PC-3 (cell line): ENCODE data around the gene ZNF780B. TPM values are rescaled to one million over a fixed set of nuclear protein-coding genes. Genes with fewer than 3 reads are reported as not detected.

Experiments
- ATAC-seq: fragments of 200-7000 bp; cut with Tn5 transposase; 2 replicates; pipeline ENCODE4 v1.9.1; 2020; ENCODE audit warnings: mild to moderate bottlenecking, moderate library complexity
- Bru-seq: library from RNA; stranded (reverse); fragments of 400-500 nt; gene quantifications from one replicate; lab custom pipeline; 2021; lab: Mats Ljungman, UMichigan
- BruChase-seq, 2 experiments: library from RNA; stranded (reverse); fragments of 400-500 nt; gene quantifications; one replicate each; lab custom pipeline; 2021; lab: Mats Ljungman, UMichigan
- BruUV-seq: library from RNA; stranded (reverse); fragments of 400-500 nt; replicated peaks from 2 replicates; lab custom pipeline; 2021; lab: Mats Ljungman, UMichigan
- CTCF ChIA-PET: fragments of 300-600 bp; sonication (Branson Sonifier 250); formaldehyde crosslinking; loops from one replicate; lab custom pipeline; 2022; ENCODE audit warnings: antibody characterized with exemption; lab: Charles Lee
- POLR2A ChIA-PET: fragments of 300-600 bp; sonication (Branson Sonifier 250); formaldehyde crosslinking; loops from one replicate; lab custom pipeline; 2022; ENCODE audit warnings: antibody characterized with exemption; ENCODE audit not compliant: unreplicated experiment; lab: Charles Lee
- DNase-seq: peaks from one replicate; pipeline ENCODE4 v3.0.0-alpha.2; 2015
- H2AFZ ChIP-seq: fragments of 300-600 bp; sonication (generic); 2 replicates; pipeline ENCODE4 v1.6.0; 2016; ENCODE audit warnings: antibody characterized with exemption, low read length
- H3F3A ChIP-seq: fragments of 300-600 bp; sonication (generic); one replicate; pipeline ENCODE4 v1.6.0; 2017; ENCODE audit warnings: antibody characterized with exemption, low read length, control low read depth, mild to moderate bottlenecking; ENCODE audit not compliant: unreplicated experiment
- H3K27ac ChIP-seq: fragments of 300-600 bp; sonication (generic); 2 replicates; pipeline ENCODE4 v1.5.1; 2016; ENCODE audit warnings: mild to moderate bottlenecking, low read length
- H3K27me3 ChIP-seq: fragments of 300-600 bp; sonication (generic); 2 replicates; pipeline ENCODE4 v1.6.1; 2016; ENCODE audit warnings: low read length, mixed read lengths
- H3K36me3 ChIP-seq: fragments of 300-600 bp; sonication (generic); 2 replicates; pipeline ENCODE4 v1.6.1; 2016; ENCODE audit warnings: low read depth, mixed run types, low read length, mixed read lengths
- H3K4me1 ChIP-seq: fragments of 300-600 bp; sonication (generic); 2 replicates; pipeline ENCODE4 v1.5.1; 2016; ENCODE audit warnings: low read length; ENCODE audit not compliant: insufficient read depth
- H3K4me2 ChIP-seq: fragments of 300-600 bp; sonication (generic); 2 replicates; pipeline ENCODE4 v1.6.0; 2016; ENCODE audit warnings: low read length
- H3K4me3 ChIP-seq: fragments of 300-600 bp; sonication (generic); 2 replicates; pipeline ENCODE4 v1.5.1; 2016; ENCODE audit warnings: mild to moderate bottlenecking, low read length, mixed read lengths
- H3K79me2 ChIP-seq: fragments of 300-600 bp; sonication (generic); 2 replicates; pipeline ENCODE4 v1.6.1; 2017; ENCODE audit warnings: low read length, mixed read lengths
- H3K9ac ChIP-seq: fragments of 300-600 bp; sonication (generic); 2 replicates; pipeline ENCODE4 v1.6.0; 2016; ENCODE audit warnings: mild to moderate bottlenecking, low read length
- H3K9me2 ChIP-seq: fragments of 300-600 bp; sonication (generic); replicated peaks from 2 replicates; pipeline ENCODE4 v1.6.1; 2016; ENCODE audit warnings: mixed run types, low read length, mixed read lengths
- H3K9me3 ChIP-seq: fragments of 300-600 bp; sonication (generic); 2 replicates; pipeline ENCODE4 v1.6.1; 2016; ENCODE audit warnings: low read length, mixed read lengths
- H4K20me1 ChIP-seq: fragments of 300-600 bp; sonication (generic); 2 replicates; pipeline ENCODE4 v1.6.1; 2016; ENCODE audit warnings: low read length, mixed read lengths
- CTCF ChIP-seq: fragments of 300-600 bp; sonication (generic); conservative IDR thresholded peaks from 2 replicates; pipeline ENCODE4 v1.5.1; 2017; ENCODE audit warnings: antibody characterized with exemption, low read depth, mild to moderate bottlenecking, low read length
- EZH2 ChIP-seq: fragments of 300-600 bp; sonication (generic); IDR thresholded peaks from one replicate; pipeline ENCODE4 v1.6.1; 2017; ENCODE audit warnings: antibody characterized with exemption, mild to moderate bottlenecking, low read length; ENCODE audit not compliant: unreplicated experiment
- EZH2phosphoT487 ChIP-seq: fragments of 300-600 bp; sonication (generic); IDR thresholded peaks from 2 replicates; pipeline ENCODE4 v1.6.1; 2018; ENCODE audit warnings: mild to moderate bottlenecking, antibody characterized with exemption, low read length, borderline replicate concordance
- intact Hi-C: fragments of 100-400 bp; cut with micrococcal nuclease; formaldehyde crosslinking; loops from 2 replicates; pipeline ENCODE4 v1.9.0; 2023
- long read RNA-seq: library from polyadenylated mRNA; unstranded; transcript quantifications from one replicate; pipeline ENCODE4 v2.0.0, GENCODE V29; 2021; ENCODE audit not compliant: unreplicated experiment
- total RNA-seq: library from RNA; depleted of rRNA; stranded (reverse); fragments of >200 nt; gene quantifications from 2 replicates; pipeline ENCODE4 v1.2.3, GENCODE V29; 2014; rRNA removed

The ZNF780B gene
- total RNA-seq (7.1 and 8.5 TPM in 2 replicates), Bru-seq, nascent RNA (percentile 80 among the genes with signal in this experiment), BruChase-seq, experiment 1, labeled RNA remaining after a 6-hour chase (percentile 86 among the genes with signal in this experiment), BruChase-seq, experiment 2, labeled RNA remaining after a 2-hour chase (percentile 94 among the genes with signal in this experiment)
- long read RNA-seq, partial matches to known transcripts: 2 of 10 reads
- long read RNA-seq, other reads (novel, unspliced or antisense): 8 of 10 reads

GRCh38 chr19:40055832-40056504, at the start of gene ZNF780B:
Gene ZNF780B, minus strand, starts transcription at chr19:40056231. Its CDS starts 5,899 bp downstream, at chr19:40050332.
- no peak for TF ChIP-seq EZH2phosphoT487
- TF ChIP-seq CTCF: no peak
- TF ChIP-seq EZH2: no peak
- H3K36me3 ChIP-seq: peaks cover 8% of the 10 kb centered on the region; the same call in 1 of the 2 replicates
- peaks cover 3% of the 10 kb centered on the region; the same call in 1 of the 2 replicates for H3K4me1 ChIP-seq
- CTCF ChIA-PET: no interaction called here
- BruUV-seq: TSS peak; percentile 62
- ATAC-seq: peak; percentile 96
- peak within 1 kb of the TSS; percentile 84 for H3K9ac ChIP-seq
- no peaks in the 10 kb centered on the region for H3K27me3 ChIP-seq
- H3K4me2 ChIP-seq: peak within 1 kb of the TSS; percentile 99
- POLR2A ChIA-PET: no interaction called here
- H3K27ac ChIP-seq: 0 out of 2 replicates have a peak within 1 kb of the TSS, but pooled peaks have one; percentile 20
- H3K79me2 ChIP-seq: peaks cover 52% of the 10 kb centered on the region
- H3K9me2 ChIP-seq: no peaks in the 10 kb centered on the region
- peak; percentile 49 for DNase-seq
- peaks cover 10% of the 10 kb centered on the region; the same call in 1 of the 2 replicates for H3K9me3 ChIP-seq
- no peaks in the 10 kb centered on the region for H4K20me1 ChIP-seq
- H3F3A ChIP-seq: no peaks in the 10 kb centered on the region
- intact Hi-C loops: loop anchor here (2.0 kb wide), 1 partner anchor 85 kb away; the partner anchor contains the start of gene PSMC4
- H2AFZ ChIP-seq: peak within 1 kb of the TSS; percentile 100
- peak within 1 kb of the TSS; percentile 99 for H3K4me3 ChIP-seq

- H3K9ac ChIP-seq: no peak overlapping the region
- no peaks in the 10 kb centered on the region for H3K79me2 ChIP-seq
- no peak overlapping the region for H3K27ac ChIP-seq
- no peaks in the 10 kb centered on the region for H3K9me2 ChIP-seq
- no TSS peak for BruUV-seq
- DNase-seq (no peak), ATAC-seq (no peak)
- no peak overlapping the region for H3K4me2 ChIP-seq
- H4K20me1 ChIP-seq: no peaks in the 10 kb centered on the region
- no peak for TF ChIP-seq EZH2
- no peak for TF ChIP-seq CTCF
- no peak for TF ChIP-seq EZH2phosphoT487
- H3F3A ChIP-seq: no peaks in the 10 kb centered on the region
- CTCF ChIA-PET: no interaction called here
- no peak overlapping the region for H3K4me3 ChIP-seq
- no peak overlapping the region for H2AFZ ChIP-seq
- no peaks in the 10 kb centered on the region for H3K36me3 ChIP-seq
- no peaks in the 10 kb centered on the region for H3K9me3 ChIP-seq
- no peaks in the 10 kb centered on the region for H3K4me1 ChIP-seq
- POLR2A ChIA-PET: no interaction called here
- intact Hi-C loops: no loop called here
- H3K27me3 ChIP-seq: no peaks in the 10 kb centered on the region
Measured at GRCh38 chr19:40104754-40105153, 48.7 kb upstream of the ZNF780B start.

GRCh38 chr19:40103600-40103999, 47.6 kb upstream of the ZNF780B start:
- no peak overlapping the region for H3K27ac ChIP-seq
- ChIA-PET POLR2A (no interaction called here), CTCF (no interaction called here)

More at GRCh38 chr19:40103600-40103999, 47.6 kb upstream of the ZNF780B start:
- Histone ChIP-seq H3K9me2 (no peaks in the 10 kb centered on the region), H3K4me2 (no peak overlapping the region), H3F3A (no peaks in the 10 kb centered on the region), H3K9ac (no peak overlapping the region), H3K4me3 (no peak overlapping the region), H3K27me3 (no peaks in the 10 kb centered on the region), H4K20me1 (no peaks in the 10 kb centered on the region), H3K9me3 (no peaks in the 10 kb centered on the region), H3K36me3 (no peaks in the 10 kb centered on the region), H2AFZ (no peak overlapping the region), H3K79me2 (no peaks in the 10 kb centered on the region), H3K4me1 (no peaks in the 10 kb centered on the region)
- TF ChIP-seq CTCF (no peak), EZH2phosphoT487 (no peak), EZH2 (no peak)
- intact Hi-C loops: no loop called here
- ATAC-seq: no peak
- no TSS peak for BruUV-seq
- no peak for DNase-seq
